ENCODE results near the gene BTNL3.

Gene BTNL3

DNA sequence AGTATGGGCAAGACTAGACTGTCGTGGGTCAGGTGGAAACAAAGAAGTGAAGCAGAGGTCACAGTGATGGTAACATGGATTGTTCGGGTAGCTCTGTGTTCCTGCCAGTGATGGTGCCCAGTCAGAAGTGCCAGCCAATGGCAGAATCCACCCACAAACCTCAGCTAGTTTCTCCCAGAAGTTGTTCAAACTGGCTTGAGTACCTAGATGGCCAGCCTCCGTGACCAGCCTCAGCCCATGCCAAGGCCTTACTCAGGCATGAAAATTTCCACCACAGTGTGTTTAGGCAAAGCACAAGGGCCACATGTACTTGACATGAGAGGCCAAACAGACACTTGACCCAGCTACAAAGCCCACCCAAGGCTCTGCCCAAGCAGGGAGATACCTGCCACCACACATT, 32.0 kb downstream of the BTNL3 start:
- TF ChIP-seq, protein P1, sequence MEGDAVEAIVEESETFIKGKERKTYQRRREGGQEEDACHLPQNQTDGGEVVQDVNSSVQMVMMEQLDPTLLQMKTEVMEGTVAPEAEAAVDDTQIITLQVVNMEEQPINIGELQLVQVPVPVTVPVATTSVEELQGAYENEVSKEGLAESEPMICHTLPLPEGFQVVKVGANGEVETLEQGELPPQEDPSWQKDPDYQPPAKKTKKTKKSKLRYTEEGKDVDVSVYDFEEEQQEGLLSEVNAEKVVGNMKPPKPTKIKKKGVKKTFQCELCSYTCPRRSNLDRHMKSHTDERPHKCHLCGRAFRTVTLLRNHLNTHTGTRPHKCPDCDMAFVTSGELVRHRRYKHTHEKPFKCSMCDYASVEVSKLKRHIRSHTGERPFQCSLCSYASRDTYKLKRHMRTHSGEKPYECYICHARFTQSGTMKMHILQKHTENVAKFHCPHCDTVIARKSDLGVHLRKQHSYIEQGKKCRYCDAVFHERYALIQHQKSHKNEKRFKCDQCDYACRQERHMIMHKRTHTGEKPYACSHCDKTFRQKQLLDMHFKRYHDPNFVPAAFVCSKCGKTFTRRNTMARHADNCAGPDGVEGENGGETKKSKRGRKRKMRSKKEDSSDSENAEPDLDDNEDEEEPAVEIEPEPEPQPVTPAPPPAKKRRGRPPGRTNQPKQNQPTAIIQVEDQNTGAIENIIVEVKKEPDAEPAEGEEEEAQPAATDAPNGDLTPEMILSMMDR (IDR thresholded peaks at IDR 0.05; ENCODE audit: low read length, missing control alignments): no peak
- no peak for DNase-seq (ENCODE audit: low read depth)
- no peak overlapping the region for H3K4me3 ChIP-seq (replicated peaks; ENCODE audit: low read depth, low read length)

DNA sequence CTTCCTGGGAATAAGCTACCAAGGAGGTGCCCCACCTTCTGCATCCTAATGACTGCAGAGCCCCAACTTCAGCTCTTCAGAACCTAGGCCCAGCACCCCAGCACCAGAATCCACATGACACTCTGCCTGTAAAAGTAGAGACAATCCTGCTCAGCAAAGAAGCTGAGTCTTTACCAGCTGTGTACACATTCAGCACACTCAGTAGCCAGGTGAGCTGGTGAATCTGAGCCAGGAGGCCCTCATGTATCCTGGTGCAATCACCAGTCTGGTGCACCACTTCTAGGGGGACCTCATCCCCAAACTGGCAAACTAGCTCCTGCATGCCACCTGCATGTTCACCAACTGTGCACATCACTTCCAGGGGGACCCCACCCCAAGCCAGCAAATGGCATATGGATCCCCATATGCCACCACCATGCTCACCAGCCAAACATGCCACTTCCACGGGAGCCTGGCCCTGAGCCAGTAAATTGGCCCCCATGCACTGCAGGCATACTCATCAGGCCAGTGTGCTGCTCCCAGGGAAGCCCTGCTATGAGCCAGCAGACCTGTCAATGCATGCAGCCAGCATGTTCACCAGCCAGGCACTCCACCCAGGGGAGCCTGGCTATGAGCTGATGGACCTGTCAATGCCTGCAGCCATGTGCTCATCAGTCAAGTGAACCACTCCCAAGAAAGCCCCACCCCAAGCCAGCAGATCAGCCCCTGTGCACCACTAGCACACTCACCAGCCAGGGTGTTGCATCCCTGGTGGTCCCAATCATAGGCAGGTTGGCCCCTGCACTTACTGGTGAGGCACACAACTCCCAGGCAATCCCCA, 35.8 kb downstream of the BTNL3 start:
- TF ChIP-seq, protein P1 (IDR thresholded peaks at IDR 0.05; ENCODE audit: low read length, missing control alignments): no peak
- no peak for DNase-seq (ENCODE audit: low read depth)
- H3K4me3 ChIP-seq (replicated peaks; ENCODE audit: low read depth, low read length): no peak overlapping the region

DNA sequence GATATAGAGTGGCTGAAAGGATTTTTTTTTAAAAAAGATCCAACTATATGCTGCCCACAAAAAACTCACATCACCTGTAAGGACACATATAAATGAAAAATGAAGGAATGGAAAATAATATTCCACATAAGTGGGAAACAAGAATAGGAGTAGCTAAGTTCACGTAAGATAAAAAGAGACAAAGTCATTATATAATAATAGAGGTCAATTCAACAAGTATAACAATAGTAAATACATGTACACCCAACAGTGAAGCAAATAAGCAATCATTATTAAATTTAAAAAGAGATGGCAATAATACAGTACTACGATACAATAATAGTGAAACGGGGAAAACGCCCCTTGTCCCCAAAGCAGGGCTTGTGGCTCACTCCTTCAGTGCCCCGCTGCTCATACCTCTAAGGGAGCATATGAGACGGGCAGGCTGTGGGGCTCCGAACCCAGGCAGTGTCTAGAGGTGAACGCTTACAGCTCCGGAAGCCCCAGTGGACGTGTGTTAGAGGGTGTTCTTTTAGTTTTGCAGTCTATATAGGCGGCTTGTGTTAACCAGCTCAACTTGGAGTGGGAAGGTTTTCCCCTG, 38.9 kb downstream of the BTNL3 start:
- H3K4me3 ChIP-seq (replicated peaks; ENCODE audit: low read depth, low read length): no peak overlapping the region
- TF ChIP-seq, protein P1 (IDR thresholded peaks at IDR 0.05; ENCODE audit: low read length, missing control alignments): no peak
- DNase-seq (ENCODE audit: low read depth): no peak

DNA sequence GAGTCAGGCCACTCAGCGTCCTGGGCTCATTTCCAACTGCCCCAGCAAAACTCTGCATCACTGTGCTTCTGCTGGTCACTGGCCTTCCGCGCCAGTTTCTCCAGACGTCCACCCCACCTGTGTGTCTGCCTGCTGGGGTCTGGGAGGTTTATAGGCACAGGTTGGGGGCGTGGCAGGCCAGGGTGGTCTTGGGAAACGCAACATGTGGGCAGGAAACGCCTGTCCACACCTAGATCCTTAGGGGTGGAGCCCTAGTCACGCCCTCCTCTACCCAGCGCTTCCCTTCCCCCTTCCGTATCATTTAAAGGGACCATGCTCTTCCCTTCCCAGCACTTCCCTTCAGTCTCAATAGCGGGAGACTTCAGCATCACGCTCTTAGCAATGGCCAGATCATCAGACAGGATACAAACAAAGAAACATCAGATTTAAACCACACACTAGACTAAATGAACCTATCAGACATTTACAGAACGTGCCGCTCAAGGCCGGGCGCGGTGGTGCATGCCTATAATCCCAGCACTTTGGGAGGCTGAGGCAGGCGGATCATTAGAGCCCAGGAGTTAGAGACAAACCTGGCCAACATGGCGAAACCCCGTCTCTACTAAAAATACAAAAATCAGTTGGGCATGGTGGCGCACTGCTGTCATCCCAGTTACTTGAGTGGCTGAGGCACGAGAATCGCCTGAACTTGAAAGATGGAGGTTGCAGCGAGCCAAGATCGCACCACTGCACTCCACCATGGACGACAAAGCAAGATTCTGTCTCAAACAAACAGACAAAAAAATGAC, 39.6 kb downstream of the BTNL3 start:
- no peak for DNase-seq (ENCODE audit: low read depth)
- H3K4me3 ChIP-seq (replicated peaks; ENCODE audit: low read depth, low read length): no peak overlapping the region
- TF ChIP-seq, protein P1 (IDR thresholded peaks at IDR 0.05; ENCODE audit: low read length, missing control alignments): no peak

DNA sequence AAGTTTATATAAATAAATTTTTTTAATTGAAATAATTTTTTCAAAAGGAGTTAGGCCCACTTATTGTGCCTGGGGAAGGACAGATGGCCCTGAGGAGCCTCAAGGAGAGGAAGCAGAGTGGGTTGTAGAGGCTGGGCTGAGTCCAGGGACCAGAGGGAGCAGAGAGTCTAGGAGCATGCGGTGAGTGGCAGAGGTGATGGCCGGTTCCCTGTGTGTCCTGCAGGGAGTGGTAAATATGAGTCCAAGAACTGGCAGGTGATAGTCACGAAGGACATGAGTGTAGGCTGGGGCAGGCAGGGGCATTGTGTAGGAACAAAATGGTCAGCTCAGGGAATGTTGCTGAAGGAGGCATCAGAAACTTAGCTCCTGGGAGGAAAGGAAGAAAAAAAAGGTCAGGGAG, 43.1 kb downstream of the BTNL3 start:
- TF ChIP-seq, protein P1 (IDR thresholded peaks at IDR 0.05; ENCODE audit: low read length, missing control alignments): no peak
- DNase-seq (ENCODE audit: low read depth): no peak
- no peak overlapping the region for H3K4me3 ChIP-seq (replicated peaks; ENCODE audit: low read depth, low read length)

- no peak overlapping the region for H3K4me3 ChIP-seq (replicated peaks; ENCODE audit: low read depth, low read length)
- DNase-seq (ENCODE audit: low read depth): no peak
- TF ChIP-seq, protein P1 (IDR thresholded peaks at IDR 0.05; ENCODE audit: low read length, missing control alignments): no peak
Measured at GRCh38 chr5:181035991-181036815, 47.6 kb downstream of the BTNL3 start.
